IPS-18c (cell line): ENCODE data around the gene BRI3.

Source experiments
- H3K4me3 ChIP-seq: 2 replicates; pipeline ENCODE4 v1.7.0; 2013; ENCODE audit warnings: low read depth, mild to moderate bottlenecking, low read length, moderate library complexity; ENCODE audit not compliant: insufficient read depth
- H3K9me3 ChIP-seq: one replicate; pipeline ENCODE4 v1.6.1; 2013; ENCODE audit warnings: mild to moderate bottlenecking, low read length, moderate library complexity; ENCODE audit not compliant: control insufficient read depth, insufficient read depth

The BRI3 gene

DNA sequence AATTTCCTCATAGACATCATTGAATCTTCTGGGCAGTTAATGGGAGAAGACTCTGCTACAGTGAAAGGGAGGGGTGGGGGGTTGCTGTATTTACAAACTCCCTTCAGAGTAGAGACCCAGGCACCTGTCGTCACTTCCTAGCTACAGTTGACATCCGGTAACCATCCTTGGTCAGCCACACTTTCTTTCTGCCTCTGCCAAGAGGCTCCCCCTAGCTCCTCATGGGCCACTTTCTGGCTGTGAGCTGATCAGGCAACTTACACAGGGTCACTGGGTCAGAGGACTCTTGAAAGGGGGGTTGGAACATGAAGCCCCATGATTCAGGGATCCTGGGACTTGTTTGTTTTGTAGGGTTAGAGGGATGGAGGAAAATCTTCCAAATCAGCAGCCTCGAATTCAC, 30.7 kb upstream of the BRI3 start:
- H3K4me3 ChIP-seq: no peak overlapping the region
- no peaks in the 10 kb centered on the region for H3K9me3 ChIP-seq

DNA sequence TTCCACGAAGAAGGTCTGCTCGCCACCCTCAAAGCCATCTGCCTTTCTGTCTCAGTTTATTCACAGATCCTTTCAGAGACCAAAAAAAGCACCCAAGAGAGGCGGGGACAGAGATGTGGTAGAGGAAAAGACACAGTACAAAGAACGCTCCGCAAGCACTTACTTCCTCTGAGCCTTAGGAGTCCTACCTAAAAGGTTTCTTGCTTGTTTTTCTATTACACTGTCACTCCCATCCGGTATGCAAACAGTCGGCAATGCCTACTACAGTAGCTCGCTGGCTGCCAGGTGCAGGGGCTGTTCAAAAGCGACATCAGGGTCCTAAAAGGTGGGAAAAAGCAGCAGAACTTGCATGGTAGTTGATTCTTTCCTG, 30.3 kb upstream of the BRI3 start:
- no peaks in the 10 kb centered on the region for H3K9me3 ChIP-seq
- peak overlapping the region; percentile 94 for H3K4me3 ChIP-seq

DNA sequence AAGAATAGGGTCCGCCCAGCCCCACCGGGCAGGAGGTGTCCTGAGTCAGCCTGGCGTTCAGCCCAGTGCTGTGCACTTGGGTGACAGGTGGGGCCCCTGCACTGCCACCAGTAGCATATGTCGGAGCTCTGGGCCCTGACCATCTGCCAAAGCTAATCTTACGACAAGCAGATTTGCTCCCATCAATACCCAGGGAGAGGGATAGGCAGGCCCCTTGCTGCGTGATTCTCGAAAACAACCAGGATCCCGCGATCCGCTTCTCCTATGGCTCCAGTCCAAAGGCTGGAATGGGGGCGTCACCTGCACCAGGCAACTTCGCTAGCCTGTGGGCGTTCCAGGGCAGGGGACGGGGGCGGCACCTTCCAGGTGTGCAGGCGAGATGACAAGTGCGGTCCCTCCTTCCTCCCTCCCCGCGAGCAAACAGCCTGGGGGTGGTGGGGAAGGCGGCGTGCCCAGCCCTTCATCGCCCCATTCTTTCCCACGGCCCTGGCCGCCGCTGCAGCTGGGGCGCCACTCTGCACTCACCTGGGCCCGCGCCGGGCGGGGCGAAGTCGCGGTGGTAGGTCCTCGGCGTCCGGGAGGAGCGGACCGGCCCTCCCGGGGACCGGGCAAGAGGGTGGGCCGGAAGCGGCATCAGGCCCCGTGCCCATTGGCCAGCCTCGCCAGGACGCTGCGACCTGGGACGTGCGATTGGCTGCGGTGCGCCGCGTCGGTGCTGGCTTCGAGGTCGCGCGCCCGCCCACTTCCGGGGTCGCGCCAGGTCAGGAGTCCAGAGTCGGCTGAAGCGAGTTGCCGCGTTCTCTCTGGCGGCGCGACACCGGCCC, 29.7 kb upstream of the BRI3 start, which contains the start of gene TECPR1:
TECPR1 (minus strand) TSS at position 632 of the 824 bp plus-strand sequence. CDS start 6,086 bp downstream, outside the sequence.
- no peaks in the 10 kb centered on the region for H3K9me3 ChIP-seq
- H3K4me3 ChIP-seq: peak within 1 kb of the TSS; percentile 94

DNA sequence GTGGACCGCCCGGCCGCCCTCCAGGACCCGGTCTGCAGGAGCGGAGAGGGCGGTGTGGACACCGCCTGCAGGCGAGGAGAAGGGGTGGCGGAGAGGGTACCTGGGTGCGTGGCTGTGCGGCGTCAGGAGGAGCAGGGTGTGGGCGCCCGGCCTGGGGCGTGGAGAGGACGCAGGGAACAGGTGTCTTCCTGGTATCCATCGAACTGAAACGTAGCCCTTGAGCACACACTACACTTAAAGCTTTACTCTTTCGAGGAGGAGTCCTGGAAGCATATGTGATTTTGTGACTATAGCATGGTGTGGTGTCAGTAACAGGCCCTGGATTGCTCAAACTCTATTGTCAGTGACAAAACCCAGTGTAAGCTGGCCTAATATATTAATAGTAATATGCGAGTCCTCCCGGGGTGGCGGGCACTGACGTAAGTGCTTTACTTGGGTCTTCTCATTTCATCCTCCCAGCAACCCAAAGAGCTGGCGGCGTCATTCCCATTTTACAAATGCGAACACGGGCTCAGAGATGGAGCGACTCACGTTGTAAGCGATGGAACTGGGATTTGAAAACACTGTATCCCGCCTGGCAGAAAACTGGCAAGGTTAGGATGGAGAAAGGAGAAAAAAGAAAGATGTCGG, 28.9 kb upstream of the BRI3 start:
- peak overlapping the region; percentile 94 for H3K4me3 ChIP-seq
- no peaks in the 10 kb centered on the region for H3K9me3 ChIP-seq

DNA sequence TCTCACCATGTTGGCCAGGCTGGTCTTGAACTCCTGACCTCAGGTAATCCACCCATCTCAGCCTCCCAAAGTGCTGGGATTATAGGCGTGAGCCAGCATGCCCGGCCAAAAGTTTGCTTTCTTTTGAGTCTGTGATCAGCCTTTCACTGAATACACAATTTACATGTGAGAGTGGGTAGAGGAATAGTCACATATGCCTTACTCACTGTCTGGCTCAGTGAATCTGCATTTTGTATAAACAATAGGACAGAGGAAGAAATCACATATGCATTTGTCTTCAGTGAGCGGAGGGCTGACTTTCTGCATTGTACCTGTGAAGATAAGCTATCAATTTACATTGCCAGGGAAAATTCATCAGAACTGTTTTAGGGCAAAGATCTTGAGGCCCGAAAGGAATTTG, 27.0 kb upstream of the BRI3 start:
- Histone ChIP-seq H3K4me3 (no peak overlapping the region), H3K9me3 (no peaks in the 10 kb centered on the region)

DNA sequence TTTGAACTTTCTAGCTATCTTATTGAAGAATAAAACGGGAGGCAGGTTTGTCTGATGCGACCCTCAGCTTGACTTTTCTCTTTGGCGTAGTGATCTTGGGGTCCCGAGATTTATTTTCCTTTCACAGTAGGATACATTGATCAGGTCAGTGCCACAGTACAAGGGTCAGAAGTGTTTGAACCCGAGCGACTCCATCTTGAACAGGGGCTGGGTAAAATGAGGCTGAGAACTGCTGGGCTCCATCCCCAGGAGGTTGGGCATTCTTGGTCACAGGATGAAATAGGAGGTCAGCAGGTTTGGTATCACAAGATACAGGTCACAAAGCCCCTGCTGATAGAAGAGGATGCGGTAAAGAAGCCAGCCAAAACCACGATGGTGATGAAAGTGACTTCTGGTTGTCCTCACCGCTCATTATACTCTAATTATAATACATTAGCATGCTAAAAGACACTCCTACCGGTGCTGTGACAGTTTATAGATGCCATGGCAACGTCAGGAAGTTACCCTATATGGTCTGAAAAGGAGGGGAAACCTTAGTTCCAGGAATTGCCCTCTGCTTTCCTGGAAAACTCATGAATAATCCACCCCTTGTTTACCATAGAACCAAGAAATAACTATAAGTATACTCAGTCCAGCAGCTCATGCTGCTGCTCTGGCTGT, 26.4 kb upstream of the BRI3 start:
- Histone ChIP-seq H3K9me3 (no peaks in the 10 kb centered on the region), H3K4me3 (no peak overlapping the region)

DNA sequence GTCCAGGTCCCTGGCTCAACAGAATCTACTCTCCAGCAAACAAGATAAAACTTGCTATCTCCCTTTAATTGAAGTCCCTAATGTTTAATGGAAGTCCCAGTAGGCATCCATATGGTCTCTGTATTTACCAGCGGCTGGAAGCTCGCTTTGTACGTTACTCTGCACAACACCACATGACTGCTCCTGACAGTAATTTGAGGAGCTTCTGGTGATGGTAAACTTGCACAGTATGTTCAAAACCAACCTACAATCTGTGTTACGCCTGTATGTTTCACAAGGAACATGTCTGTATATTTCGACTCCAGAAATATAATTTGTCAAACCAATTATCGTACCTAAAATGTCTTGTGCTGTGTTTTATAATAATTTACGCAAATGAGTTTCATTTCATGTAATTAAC, 25.1 kb upstream of the BRI3 start:
- H3K4me3 ChIP-seq: no peak overlapping the region
- no peaks in the 10 kb centered on the region for H3K9me3 ChIP-seq

DNA sequence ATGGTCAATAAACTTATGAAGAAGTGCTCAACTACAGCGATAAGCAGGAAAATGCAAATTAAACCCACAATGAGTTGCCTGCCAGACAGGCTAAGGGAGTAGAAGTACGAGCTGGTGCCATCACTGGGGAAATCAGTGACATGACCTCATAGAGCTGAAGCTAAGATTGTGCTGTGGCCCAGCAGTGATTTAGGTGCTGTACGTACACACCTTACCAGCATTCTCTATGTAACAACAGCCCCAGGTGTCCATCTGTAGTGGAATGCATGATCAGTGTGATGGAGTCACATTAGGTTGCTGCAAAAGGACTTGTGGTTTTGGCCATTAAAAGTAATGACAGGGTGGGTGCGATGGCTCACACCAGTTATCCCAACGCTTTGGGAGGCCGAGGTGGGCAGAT, 23.8 kb upstream of the BRI3 start:
- Histone ChIP-seq H3K4me3 (no peak overlapping the region), H3K9me3 (no peaks in the 10 kb centered on the region)

DNA sequence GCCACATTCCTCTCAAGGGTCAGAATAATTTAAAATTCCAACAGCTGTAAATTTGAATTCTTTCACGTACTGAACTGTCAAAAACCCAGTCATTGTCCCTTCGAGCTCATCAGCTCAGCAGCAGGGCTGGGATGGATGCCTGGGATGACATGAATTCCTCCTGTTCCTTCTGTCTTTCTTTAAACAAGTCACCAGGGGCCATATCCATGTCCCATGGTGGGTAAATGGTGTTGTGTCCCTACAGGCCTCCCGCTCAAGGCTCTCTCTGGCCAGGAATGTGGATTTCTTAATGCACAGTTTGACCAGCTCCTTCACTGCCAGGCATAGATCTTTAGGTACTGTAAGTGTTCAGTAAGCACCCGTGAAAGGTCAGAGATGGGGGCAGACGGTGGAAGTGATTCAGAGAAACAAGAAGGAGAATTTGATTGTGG, 15.6 kb upstream of the BRI3 start:
- Histone ChIP-seq H3K4me3 (no peak overlapping the region), H3K9me3 (peaks cover 2% of the 10 kb centered on the region)

DNA sequence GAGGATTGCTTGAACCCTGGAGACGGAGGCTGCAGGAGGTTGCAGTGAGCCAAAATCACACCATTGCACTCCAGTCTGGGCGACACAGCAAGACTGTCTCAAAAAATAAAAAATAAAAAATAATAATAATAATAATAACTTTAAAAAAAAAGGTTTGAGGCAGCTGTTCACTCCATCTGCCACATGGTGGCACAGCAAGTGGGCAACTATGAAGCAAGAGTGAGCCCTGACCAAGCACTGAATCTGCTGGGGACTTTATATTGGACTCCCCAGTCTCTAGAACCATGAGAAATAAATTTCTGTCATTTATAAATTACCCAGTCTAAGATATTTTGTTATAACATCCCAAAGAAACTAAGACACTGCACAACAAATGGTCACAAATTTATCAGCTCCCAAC, 14.6 kb upstream of the BRI3 start:
- Histone ChIP-seq H3K9me3 (peaks cover 2% of the 10 kb centered on the region), H3K4me3 (no peak overlapping the region)

DNA sequence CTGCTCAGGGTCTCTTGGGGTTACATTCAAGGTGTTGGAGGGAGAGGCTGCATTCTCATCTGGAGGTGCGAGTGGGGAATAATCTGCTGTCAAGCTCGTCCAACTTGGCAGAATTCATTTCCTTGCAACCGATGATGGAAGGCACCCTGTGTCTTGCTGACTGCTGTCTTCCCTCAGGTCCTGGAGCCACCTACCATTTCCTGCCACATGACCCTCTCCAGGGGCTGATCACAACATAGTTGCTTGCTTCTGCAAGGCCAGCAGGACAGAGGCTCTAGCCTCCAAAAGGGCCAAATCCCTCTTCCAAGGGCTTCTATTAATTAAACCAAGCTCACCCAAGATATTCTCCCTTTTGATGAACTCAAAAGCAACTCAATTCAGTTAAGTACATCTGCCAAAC, 14.2 kb upstream of the BRI3 start:
- Histone ChIP-seq H3K4me3 (no peak overlapping the region), H3K9me3 (peaks cover 2% of the 10 kb centered on the region)

DNA sequence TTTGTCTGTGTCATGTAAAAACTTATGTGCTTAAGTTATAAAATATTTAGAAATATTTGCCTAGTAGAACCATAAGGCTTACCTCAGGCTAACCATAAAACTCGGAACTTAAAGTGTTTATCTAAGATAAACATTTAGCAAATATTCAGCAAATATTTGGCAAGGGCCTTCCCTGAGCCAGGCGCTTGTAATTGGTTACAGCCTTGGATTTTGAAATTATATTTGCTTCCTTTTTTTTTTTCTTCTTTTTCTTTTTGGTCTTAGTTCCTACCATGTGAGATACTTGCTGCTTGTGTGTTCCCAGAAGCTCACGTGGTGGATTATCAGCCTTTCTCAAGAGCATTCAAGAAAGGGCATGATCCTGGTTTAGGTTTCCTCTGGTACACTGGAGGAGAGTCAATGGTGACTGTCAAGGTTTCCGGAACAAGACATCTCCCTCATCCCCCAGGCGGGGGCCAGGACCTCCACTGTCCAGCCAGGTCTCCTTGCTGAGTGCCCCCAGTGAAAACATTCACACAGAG, 5.2 kb upstream of the BRI3 start:
- H3K4me3 ChIP-seq: no peak overlapping the region

DNA sequence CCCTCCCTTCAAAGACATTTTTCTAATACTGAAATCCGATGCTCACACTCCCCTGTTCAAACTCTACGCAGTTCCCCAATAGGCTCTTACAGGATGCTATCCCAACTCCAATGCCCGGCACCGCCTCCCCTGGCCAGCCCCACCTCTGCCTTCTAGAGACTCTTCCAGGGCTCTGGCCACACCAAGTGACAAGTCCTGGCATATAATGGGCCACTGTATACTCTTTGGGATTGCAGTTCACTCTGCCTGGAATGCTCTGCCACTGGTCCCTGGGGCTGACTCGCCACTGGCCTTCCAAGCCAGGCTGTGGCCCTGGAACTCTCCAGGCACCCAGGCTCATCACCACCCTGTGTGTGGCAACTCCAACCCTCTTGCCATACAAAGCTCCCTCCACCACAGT, 3.1 kb upstream of the BRI3 start:
- no peak overlapping the region for H3K4me3 ChIP-seq
- H3K9me3 ChIP-seq: peaks cover 2% of the 10 kb centered on the region

More for the DNA sequence above, 5.2 kb upstream of the BRI3 start:
- peaks cover 2% of the 10 kb centered on the region for H3K9me3 ChIP-seq

DNA sequence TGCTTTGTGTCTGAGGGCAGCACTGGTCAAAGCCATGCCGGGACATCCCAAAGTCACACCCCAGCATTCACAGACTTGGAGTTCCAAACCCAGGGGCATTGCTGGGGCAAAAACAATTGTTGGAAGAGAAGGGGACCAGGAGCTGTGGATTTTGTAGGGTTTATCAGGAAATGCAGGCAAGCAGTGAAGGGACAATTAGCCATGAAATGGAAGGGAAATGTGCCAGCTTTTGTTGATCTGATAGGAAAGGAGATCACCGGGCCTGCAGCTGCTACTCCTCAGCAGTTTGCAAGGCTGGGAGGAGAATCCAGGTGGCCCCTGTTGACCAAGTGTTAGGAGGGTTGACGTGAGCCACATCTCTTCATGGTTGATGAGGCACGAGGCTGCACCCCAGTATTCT, 2.5 kb upstream of the BRI3 start:
- Histone ChIP-seq H3K9me3 (peaks cover 2% of the 10 kb centered on the region), H3K4me3 (no peak overlapping the region)

DNA sequence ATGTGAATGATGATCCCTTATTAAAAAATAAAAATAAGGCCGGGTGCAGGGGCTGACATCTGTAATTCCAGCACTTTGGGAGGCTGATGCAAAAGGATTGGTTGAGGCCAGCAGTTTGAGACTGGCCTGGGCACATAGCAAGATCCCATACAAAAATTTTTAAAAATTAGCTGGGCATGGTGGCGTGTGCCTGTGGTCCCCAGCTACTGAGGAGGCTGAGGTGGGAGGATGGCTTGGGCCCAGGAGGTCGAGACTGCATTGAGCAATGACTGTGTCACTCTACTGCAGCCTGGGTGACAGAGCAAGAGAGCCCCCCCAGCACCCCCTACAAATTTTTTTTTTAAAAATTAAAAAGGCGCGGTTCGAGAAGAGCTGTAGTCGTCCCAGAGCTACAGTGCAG, 1.2 kb upstream of the BRI3 start:
- H3K9me3 ChIP-seq: peaks cover 2% of the 10 kb centered on the region
- peak overlapping the region; percentile 67 for H3K4me3 ChIP-seq

DNA sequence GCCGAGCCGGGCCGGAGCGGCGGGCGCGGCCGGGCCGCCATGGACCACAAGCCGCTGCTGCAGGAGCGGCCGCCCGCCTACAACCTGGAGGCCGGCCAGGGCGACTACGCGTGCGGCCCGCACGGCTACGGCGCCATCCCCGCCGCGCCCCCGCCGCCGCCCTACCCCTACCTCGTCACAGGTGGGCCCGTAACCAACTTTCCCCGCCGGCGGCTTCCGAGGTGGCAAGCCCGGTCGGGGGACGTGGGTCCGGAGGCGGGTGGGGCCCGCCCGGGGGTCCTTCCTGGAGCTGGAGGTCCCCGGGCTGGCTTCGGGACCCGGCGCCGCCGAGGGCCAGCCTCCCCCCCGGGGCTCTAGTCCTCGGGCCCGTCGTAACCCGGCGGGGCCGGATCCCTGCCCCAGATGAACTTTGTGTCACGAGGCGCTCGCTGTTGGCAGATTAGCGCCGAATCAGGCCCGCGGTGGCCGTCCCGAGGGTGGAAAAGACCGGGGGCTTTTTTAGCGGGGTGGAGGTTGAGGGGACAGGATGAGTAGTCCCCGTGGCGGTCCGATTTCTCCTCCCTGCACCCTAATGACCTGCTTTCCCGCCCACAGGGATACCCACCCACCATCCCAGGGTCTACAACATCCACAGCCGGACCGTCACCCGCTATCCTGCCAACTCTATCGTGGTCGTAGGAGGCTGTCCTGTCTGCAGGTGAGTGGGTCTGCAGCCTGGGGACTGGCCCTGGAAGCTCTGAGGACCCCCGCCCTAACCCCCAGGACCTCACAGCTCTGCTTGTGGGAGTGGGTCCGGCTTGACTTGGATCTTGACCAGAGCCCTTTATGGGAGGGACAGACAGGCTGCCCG, 496 bp downstream of the BRI3 start:
- peaks cover 2% of the 10 kb centered on the region for H3K9me3 ChIP-seq
- peak overlapping the region; percentile 84 for H3K4me3 ChIP-seq

DNA sequence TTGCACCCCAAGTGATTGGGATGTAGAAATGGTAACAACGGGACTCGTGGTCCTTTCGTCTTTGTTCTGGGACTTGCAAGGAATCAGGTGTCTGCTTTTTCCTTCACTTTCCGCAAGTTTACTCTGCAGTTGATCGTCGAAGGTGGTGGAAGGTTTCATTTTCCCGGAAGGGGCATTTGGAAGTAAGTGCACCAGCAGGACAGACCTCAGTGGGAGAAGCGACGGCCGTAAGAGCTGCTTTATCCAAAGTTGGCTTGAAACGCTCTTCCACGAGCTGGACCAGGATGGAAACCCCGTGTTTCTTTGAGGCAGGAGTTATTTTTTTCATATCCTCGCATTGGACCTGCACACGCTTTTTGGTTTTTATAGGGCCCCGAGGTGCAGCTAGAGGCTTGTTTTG, 1.2 kb downstream of the BRI3 start:
- peak overlapping the region; percentile 84 for H3K4me3 ChIP-seq

More for the DNA sequence above, 1.2 kb downstream of the BRI3 start:
- H3K9me3 ChIP-seq: peaks cover 2% of the 10 kb centered on the region
